Stimulated activated naive CD8-positive, alpha-beta T cell treated with anti-CD3 and anti-CD28 coated beads, Interleukin-15, Interleukin-2, amounts not matched to agents 100 ng/mL and 50 ng/mL, for 24 hours (primary cell): ENCODE results near the gene TNS2.
"Not testable (repeated sequence)": the region's sequence is repeated elsewhere in the genome, so short reads cannot be mapped to it uniquely, and the experiment has no call there.

Experiments used
- H3K27ac Mint-ChIP-seq: one replicate; pipeline ENCODE4 v1.8.0; 2021; ENCODE audit warnings: mild to moderate bottlenecking, mixed read lengths
- H3K27me3 Mint-ChIP-seq: one replicate; pipeline ENCODE4 v1.8.0; 2021; ENCODE audit warnings: mixed read lengths
- H3K36me3 Mint-ChIP-seq: one replicate; pipeline ENCODE4 v1.8.0; 2021; ENCODE audit warnings: low read depth, mixed read lengths
- H3K4me1 Mint-ChIP-seq: one replicate; pipeline ENCODE4 v1.8.0; 2021; ENCODE audit warnings: low read depth, mixed read lengths
- H3K4me3 Mint-ChIP-seq: one replicate; pipeline ENCODE4 v1.8.0; 2021; ENCODE audit warnings: mild to moderate bottlenecking, mixed read lengths
- H3K9me3 Mint-ChIP-seq: one replicate; pipeline ENCODE4 v1.8.0; 2021; ENCODE audit warnings: mixed read lengths

The TNS2 gene, protein sequence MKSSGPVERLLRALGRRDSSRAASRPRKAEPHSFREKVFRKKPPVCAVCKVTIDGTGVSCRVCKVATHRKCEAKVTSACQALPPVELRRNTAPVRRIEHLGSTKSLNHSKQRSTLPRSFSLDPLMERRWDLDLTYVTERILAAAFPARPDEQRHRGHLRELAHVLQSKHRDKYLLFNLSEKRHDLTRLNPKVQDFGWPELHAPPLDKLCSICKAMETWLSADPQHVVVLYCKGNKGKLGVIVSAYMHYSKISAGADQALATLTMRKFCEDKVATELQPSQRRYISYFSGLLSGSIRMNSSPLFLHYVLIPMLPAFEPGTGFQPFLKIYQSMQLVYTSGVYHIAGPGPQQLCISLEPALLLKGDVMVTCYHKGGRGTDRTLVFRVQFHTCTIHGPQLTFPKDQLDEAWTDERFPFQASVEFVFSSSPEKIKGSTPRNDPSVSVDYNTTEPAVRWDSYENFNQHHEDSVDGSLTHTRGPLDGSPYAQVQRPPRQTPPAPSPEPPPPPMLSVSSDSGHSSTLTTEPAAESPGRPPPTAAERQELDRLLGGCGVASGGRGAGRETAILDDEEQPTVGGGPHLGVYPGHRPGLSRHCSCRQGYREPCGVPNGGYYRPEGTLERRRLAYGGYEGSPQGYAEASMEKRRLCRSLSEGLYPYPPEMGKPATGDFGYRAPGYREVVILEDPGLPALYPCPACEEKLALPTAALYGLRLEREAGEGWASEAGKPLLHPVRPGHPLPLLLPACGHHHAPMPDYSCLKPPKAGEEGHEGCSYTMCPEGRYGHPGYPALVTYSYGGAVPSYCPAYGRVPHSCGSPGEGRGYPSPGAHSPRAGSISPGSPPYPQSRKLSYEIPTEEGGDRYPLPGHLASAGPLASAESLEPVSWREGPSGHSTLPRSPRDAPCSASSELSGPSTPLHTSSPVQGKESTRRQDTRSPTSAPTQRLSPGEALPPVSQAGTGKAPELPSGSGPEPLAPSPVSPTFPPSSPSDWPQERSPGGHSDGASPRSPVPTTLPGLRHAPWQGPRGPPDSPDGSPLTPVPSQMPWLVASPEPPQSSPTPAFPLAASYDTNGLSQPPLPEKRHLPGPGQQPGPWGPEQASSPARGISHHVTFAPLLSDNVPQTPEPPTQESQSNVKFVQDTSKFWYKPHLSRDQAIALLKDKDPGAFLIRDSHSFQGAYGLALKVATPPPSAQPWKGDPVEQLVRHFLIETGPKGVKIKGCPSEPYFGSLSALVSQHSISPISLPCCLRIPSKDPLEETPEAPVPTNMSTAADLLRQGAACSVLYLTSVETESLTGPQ (N-terminal part only)

DNA sequence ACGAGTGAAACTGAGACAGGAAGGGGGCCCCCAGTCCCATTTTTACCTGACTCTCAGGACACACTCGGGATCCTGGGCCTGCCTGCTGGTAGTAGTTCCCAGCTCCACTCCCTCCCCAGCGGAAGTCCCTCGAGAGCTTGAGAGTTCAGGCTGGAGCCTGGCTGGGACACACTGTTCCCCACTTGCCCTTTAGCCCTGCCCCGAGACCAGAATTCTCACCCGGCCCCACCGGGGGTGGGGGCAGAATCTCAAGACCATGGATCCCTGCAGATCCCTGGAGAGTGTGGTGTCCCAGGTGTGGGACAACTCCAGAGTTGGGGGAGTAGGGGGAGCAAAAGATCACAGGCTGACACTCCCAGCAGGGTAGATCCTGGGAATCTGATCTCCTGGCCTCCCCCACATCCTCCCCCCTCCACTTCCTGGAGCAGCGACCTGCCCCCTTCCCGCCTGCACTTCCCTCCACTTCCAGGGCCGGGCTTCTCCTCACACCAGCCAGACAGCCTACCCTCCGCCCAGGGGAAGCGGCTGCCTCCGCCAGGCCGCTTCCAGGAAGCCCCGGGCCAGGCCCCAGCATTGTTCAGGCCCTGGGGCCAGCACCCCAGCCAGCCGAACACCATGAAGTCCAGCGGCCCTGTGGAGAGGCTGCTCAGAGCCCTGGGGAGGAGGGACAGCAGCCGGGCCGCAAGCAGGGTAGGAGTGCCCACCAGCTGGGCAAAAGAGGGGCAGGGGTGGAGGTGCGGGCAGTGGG, at the start of gene TNS2:
TSS of gene TNS2 (plus strand) at position 495 of the 748 bp plus-strand sequence. CDS start at position 616, 121 bp downstream.
- Mint-ChIP-seq H3K9me3 (no peaks in the 10 kb centered on the region), H3K27ac (no peak within 1 kb of the TSS), H3K4me3 (no peak within 1 kb of the TSS)

DNA sequence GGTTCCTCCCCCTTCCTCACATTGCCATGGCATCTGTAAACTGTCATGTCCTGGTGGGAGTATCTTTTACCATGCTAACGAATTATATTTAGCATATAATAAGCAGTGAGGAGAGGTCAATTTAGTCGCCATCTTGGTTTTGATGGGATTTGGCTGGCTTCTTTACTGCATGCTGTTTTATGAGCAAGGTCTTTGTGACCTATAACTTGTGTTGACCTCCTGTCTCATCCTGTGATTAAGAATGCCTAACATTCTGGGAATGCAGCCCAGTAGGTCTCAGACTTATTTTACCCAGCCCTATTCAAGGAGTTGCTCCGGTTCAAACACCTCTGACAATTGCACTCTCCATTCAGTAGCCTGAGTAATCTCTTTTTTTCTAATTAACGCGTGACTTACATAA, 45.7 kb upstream of the TNS2 start:
- no peak overlapping the region for H3K27ac Mint-ChIP-seq
- H3K4me3 Mint-ChIP-seq: no peak overlapping the region
- H3K9me3 Mint-ChIP-seq: no peaks in the 10 kb centered on the region
- H3K36me3 Mint-ChIP-seq: peaks cover 28% of the 10 kb centered on the region
- peaks cover 43% of the 10 kb centered on the region for H3K4me1 Mint-ChIP-seq
- peaks cover 10% of the 10 kb centered on the region for H3K27me3 Mint-ChIP-seq

More for the DNA sequence above, at the start of gene TNS2:
- Mint-ChIP-seq H3K4me1 (peaks cover 42% of the 10 kb centered on the region), H3K36me3 (no peaks in the 10 kb centered on the region), H3K27me3 (peaks cover 5% of the 10 kb centered on the region)

DNA sequence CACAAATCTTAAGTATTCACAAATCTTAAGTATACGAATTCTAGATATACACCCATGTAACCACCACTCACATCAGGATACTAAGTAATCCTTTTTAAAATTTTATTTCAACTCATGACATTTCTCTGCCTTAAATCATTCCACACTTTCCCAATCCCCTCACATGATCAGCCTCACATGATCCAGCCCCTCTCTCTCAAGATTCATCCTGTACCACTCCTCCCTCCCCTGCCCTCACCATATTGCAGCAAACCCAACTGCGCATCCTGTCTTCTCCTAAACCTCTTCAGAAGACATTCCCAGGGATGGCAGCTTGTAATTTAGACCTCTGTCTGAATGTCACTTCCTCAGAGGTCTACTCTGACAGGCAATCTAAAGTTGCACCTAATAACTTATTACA, 45.3 kb upstream of the TNS2 start:
- H3K27me3 Mint-ChIP-seq: peaks cover 8% of the 10 kb centered on the region
- H3K4me3 Mint-ChIP-seq: peak overlapping the region; percentile 91
- peaks cover 32% of the 10 kb centered on the region for H3K36me3 Mint-ChIP-seq
- H3K4me1 Mint-ChIP-seq: peaks cover 47% of the 10 kb centered on the region
- no peaks in the 10 kb centered on the region for H3K9me3 Mint-ChIP-seq
- no peak overlapping the region for H3K27ac Mint-ChIP-seq

DNA sequence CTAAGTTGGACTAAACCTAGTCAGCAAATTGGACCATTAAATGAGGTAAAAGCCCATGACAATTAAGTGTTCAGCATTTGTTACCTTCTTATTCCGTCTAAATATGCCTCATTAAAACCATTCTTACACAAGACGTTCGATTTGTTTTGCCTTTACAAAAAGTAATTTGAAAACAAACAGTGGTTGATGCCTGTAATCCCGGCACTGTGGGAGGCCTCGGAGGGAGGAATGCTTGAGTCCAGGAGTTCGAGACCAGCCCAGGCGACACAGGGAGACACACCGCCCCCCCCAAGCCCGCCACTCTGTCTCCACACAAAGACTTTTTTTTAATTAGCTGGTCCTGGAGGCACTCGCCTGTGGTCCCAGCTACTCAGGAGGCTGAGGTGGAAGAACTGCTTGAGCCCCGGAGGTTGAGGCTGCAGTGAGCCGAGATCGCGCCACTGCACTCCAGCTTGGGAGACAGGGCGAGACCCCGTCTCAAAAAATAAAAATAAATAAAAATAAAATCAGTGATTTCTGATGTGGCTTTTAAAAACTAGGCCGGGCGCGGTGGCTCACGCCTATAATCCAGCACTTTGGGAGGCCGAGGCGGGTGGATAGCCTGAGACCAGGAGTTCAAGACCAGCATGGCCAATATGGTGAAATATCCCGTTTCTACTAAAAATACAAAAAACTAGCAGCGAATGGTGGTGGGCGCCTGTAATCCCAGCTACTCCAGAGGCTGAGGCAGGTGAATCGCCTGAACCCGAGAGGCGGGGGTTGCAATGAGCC, 44.5 kb upstream of the TNS2 start:
- no peaks in the 10 kb centered on the region for H3K9me3 Mint-ChIP-seq
- H3K4me1 Mint-ChIP-seq: peaks cover 55% of the 10 kb centered on the region
- H3K36me3 Mint-ChIP-seq: peaks cover 40% of the 10 kb centered on the region
- H3K27me3 Mint-ChIP-seq: peaks cover 3% of the 10 kb centered on the region
- H3K4me3 Mint-ChIP-seq: peak overlapping the region; percentile 91
- peak overlapping the region; percentile 95 for H3K27ac Mint-ChIP-seq

DNA sequence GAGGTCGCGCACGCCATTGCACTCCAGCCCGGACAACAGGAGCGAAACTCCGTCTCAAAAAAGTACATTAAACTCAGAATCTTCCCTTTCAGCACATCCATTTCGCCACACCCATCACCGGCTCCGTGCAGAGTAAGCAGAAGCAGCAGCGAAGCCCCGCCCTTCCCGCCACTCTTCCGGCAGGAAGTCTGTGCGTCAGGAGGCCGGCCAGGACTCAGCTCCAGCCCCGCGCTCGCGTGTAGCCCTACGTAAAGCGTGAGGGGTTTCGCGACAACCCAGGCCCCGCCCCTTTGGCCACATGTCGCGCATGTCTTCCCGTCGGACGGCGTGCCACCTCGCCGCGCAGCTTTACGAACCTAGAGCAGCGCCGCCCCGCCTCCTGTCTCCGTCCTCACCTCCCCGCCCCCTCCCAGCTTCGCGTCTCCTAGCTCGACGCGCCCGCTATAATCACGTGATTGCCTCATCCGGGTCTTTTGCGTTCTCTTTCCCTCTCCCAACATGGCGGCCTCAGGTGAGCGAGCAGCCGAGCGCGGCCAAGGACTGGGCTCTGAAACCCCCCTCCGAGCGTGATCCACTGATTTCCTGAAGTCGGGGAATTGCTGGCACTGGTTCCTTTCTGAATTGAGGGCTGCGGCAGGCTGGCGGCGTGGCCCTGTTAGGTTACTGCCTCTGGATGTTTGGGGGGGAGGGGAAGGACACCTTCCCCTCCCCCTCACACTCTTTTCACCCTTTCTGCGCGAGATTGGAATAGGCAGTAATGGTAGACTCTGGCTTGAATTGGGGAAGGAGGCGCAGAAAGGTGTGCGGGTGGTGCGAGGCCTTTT, 43.7 kb upstream of the TNS2 start, which contains the start of gene EIF4B:
TSS of gene EIF4B (plus strand) at position 471 of the 824 bp plus-strand sequence. CDS start at position 499, 28 bp downstream.
- Mint-ChIP-seq H3K4me3 (peak within 1 kb of the TSS; percentile 91), H3K36me3 (peaks cover 48% of the 10 kb centered on the region), H3K27me3 (peaks cover 2% of the 10 kb centered on the region), H3K4me1 (peaks cover 63% of the 10 kb centered on the region), H3K27ac (peak within 1 kb of the TSS; percentile 95), H3K9me3 (no peaks in the 10 kb centered on the region)

DNA sequence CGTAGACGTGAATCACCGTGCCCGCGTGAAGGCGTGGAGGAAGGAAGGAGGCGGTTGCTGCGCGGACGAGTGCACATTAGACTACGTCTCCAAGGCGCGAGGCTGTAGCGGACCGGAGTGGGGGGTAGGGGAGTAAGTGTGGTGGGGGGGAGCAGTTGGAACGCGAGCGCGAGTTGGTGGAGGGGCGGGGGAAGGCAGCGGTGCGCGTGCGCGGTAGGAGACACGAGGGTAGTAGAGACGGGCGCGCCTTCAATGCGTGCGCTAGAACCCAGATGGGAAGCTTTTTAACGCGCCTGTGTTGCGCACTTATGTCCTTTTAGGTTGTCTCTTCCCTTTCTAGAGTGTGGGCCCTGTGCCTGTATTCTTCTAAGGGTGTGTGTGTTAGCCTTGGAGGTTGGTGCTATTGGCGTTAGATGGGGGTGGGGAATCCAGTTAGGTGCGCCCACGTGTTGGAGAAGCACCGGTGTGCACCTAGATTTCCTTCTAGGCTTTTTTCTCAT, 43.0 kb upstream of the TNS2 start:
- Mint-ChIP-seq H3K27ac (peak overlapping the region; percentile 95), H3K4me3 (peak overlapping the region; percentile 91), H3K36me3 (peaks cover 55% of the 10 kb centered on the region), H3K27me3 (no peaks in the 10 kb centered on the region), H3K4me1 (peaks cover 69% of the 10 kb centered on the region), H3K9me3 (no peaks in the 10 kb centered on the region)

DNA sequence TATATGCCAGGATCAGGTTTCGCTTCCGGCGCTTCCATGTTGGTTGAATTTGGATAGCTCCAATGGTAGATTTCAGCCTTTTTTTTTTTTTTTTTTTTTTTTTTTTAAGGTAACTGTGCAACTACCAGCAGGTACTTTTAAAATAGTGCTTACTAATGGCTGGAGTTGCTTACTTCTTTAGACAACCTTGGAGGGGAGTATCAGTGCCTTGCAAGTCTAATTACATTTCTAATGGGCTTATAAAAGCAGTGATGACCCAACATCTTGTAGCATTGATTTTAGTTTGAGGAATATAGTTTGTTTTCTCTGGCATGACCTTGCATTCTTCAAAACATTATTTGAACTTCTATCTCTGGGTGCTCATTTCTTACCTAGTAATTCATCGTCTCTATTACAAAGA, 42.5 kb upstream of the TNS2 start:
- Mint-ChIP-seq H3K4me3 (peak overlapping the region; percentile 91), H3K9me3 (no peaks in the 10 kb centered on the region), H3K36me3 (peaks cover 58% of the 10 kb centered on the region), H3K27ac (peak overlapping the region; percentile 95), H3K27me3 (no peaks in the 10 kb centered on the region), H3K4me1 (peaks cover 73% of the 10 kb centered on the region)

DNA sequence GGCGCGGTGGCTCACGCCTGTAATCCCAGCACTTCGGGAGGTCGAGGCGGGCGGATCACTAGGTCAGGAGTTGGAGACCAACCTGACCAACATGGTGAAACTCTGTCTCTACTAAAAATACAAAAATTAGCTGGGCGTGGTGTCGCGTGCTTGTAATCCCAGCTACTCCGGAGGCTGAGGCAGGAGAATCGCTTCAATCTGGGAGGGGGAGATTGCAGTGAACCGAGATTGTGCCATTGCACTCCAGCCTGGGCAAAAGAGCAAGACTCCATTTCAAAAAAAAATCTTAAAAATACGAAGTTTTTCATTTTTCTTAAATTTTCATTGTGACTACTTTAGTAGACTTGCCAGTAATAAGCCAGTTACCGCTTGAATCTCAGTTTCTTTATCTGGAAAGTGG, 41.1 kb upstream of the TNS2 start:
- Mint-ChIP-seq H3K4me3 (peak overlapping the region; percentile 91), H3K4me1 (peaks cover 84% of the 10 kb centered on the region), H3K27ac (peak overlapping the region; percentile 95), H3K36me3 (peaks cover 70% of the 10 kb centered on the region)
- not testable (repeated sequence) for H3K9me3 Mint-ChIP-seq, H3K27me3 Mint-ChIP-seq

DNA sequence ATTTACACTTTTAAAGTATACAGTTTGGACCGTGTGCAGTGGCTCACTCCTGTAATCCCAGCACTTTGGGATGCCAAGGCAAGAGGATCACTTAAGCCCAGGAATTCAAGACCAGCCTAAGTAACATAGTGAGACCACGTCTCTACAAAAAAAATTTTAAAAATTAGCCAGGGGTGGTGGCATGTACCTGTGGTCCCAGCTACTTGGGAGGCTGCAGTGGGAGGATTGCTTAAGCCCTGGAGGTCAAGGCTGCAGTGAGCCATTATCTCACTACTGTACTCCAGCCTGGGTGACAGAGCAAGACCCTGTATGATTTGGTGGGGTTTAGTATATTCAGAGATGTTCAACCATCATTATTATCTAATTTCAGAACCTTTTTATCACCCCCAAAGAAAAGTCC, 38.9 kb upstream of the TNS2 start:
- H3K4me1 Mint-ChIP-seq: peaks cover 84% of the 10 kb centered on the region
- H3K9me3 Mint-ChIP-seq: no peaks in the 10 kb centered on the region
- peak overlapping the region; percentile 57 for H3K27ac Mint-ChIP-seq
- peaks cover 87% of the 10 kb centered on the region for H3K36me3 Mint-ChIP-seq
- H3K27me3 Mint-ChIP-seq: no peaks in the 10 kb centered on the region
- H3K4me3 Mint-ChIP-seq: peak overlapping the region; percentile 91

DNA sequence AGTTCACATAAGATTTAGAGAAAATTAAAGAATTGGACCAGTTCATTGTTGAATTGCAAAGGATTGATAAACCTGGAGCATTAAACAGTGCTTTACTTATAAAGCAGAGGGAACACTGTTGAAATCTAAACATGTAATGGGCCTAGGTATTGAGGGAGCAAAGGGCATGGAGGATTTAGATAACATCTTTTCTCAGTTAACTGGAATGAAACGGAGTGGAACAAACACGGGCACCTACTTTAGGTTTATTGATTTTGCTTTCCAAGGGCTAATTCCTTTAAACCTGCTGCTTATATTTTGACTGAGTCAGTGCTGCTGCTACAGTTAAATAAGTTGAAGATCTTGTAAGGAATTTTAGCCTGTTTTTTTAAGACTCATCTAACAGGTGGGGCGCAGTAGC, 38.0 kb upstream of the TNS2 start:
- peak overlapping the region; percentile 84 for H3K27ac Mint-ChIP-seq
- H3K4me3 Mint-ChIP-seq: peak overlapping the region; percentile 91
- H3K9me3 Mint-ChIP-seq: no peaks in the 10 kb centered on the region
- peaks cover 90% of the 10 kb centered on the region for H3K36me3 Mint-ChIP-seq
- H3K27me3 Mint-ChIP-seq: no peaks in the 10 kb centered on the region
- H3K4me1 Mint-ChIP-seq: peaks cover 80% of the 10 kb centered on the region

DNA sequence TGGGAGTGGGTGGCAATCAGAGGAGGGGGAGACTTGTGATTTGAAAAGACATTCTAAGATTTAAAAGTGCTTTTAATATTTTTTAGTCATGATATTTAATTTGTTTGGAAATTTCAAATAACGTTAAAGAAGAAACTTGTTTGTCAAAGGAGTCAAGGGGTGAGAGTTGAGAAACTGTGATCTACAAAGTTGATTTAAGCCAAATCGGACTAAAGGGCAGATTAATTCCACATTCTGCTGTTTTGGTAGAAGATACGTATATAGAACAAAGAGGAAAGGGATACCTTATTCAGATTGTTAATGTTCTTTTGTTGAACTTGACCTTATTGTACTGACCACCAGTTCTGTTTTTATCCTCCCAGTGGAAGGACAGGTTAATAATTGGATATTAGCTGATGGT, 36.9 kb upstream of the TNS2 start:
- Mint-ChIP-seq H3K36me3 (peaks cover 90% of the 10 kb centered on the region), H3K27me3 (no peaks in the 10 kb centered on the region), H3K4me1 (peaks cover 73% of the 10 kb centered on the region), H3K9me3 (no peaks in the 10 kb centered on the region), H3K27ac (peak overlapping the region; percentile 79), H3K4me3 (peak overlapping the region; percentile 53)

DNA sequence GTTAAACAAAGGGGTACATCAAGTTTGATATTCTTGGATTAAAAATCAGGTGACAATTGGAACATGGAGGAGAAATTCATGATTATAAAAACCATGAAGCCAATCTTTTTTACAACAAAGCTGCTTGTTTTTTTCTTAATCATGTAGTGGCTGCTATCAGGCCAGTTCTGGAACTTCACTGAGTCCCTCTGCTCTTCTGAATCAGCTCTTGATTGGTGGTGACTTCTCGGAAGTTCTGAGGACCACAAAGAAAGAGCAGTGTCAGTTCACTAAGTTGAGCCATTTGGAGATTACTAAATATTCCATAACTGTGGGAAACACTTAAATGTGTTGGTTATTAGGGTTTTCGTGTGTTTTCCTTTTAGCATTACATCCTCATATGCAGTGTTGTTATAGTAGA, 35.2 kb upstream of the TNS2 start:
- peaks cover 88% of the 10 kb centered on the region for H3K36me3 Mint-ChIP-seq
- H3K4me1 Mint-ChIP-seq: peaks cover 55% of the 10 kb centered on the region
- H3K9me3 Mint-ChIP-seq: no peaks in the 10 kb centered on the region
- H3K27ac Mint-ChIP-seq: peak overlapping the region; percentile 86
- peak overlapping the region; percentile 17 for H3K4me3 Mint-ChIP-seq
- H3K27me3 Mint-ChIP-seq: no peaks in the 10 kb centered on the region
